Activated T-cell treated with anti-CD3 and anti-CD28 coated beads, Interleukin-2, amount 50 U/mL, for 4 hours (primary cell): ENCODE measurements around the gene RALGPS1. TPM values are rescaled to one million over a fixed set of nuclear protein-coding genes. Genes with fewer than 3 reads are reported as not detected.

Experiments used
- ATAC-seq, 2 donors: fragments of 200-7000 bp; cut with Tn5 transposase; one replicate each; pipeline ENCODE4 v1.10.0; 2021
- DNase-seq: peaks from one replicate; pipeline ENCODE4 v3.0.0-alpha.2; 2020
- H3K27me3 Mint-ChIP-seq: one replicate; pipeline ENCODE4 v1.8.0; 2021; ENCODE audit warnings: low read depth, mixed read lengths
- H3K36me3 Mint-ChIP-seq: one replicate; pipeline ENCODE4 v1.8.0; 2022; ENCODE audit warnings: mixed read lengths; ENCODE audit not compliant: insufficient read depth
- H3K4me1 Mint-ChIP-seq: one replicate; pipeline ENCODE4 v1.8.0; 2021; ENCODE audit warnings: low read depth, mixed read lengths
- H3K4me3 Mint-ChIP-seq: one replicate; pipeline ENCODE4 v1.8.0; 2021; ENCODE audit warnings: mild to moderate bottlenecking, moderate library complexity, mixed read lengths
- H3K9me3 Mint-ChIP-seq: one replicate; pipeline ENCODE4 v1.8.0; 2021; ENCODE audit warnings: mixed read lengths
- total RNA-seq, 3 donors: library from RNA; stranded (reverse); gene quantifications; one replicate each; pipeline ENCODE4 v1.2.1, GENCODE V29; 2021

The RALGPS1 gene
- total RNA-seq, 3 donors from 2014 or later: 0.51 to 1.2 (median 1.1) TPM

GRCh38 chr9:127025042-127025441 lies 110.5 kb downstream of the RALGPS1 start:
- DNase-seq (no peak), ATAC-seq (no peak)
- Mint-ChIP-seq H3K4me1 (no peaks in the 10 kb centered on the region), H3K9me3 (no peaks in the 10 kb centered on the region), H3K4me3 (no peak overlapping the region), H3K36me3 (peaks cover 14% of the 10 kb centered on the region), H3K27me3 (no peaks in the 10 kb centered on the region)

DNA sequence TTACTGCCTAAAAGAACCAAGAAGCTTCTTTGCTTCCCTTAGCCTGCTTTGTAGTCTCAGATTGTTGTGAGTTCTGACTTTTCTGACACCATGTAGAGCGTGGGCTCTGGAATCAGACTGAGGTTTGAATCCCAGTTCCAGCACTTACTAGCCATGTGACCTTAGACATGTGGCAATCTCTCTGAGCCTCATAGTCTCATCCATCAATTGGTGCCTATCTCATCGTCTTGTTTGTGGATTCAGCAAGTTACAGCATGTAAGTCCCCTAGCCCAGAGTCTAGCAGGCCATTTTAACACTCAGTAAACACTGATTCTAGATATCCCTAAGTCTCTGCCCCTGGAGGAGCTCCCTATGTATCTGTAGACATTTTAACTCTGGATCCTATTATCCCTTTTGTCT lies 113.1 kb downstream of the RALGPS1 start:
- H3K4me1 Mint-ChIP-seq: no peaks in the 10 kb centered on the region
- H3K9me3 Mint-ChIP-seq: no peaks in the 10 kb centered on the region
- no peak for DNase-seq
- H3K27me3 Mint-ChIP-seq: no peaks in the 10 kb centered on the region
- ATAC-seq: no peak
- peaks cover 14% of the 10 kb centered on the region for H3K36me3 Mint-ChIP-seq
- no peak overlapping the region for H3K4me3 Mint-ChIP-seq

DNA sequence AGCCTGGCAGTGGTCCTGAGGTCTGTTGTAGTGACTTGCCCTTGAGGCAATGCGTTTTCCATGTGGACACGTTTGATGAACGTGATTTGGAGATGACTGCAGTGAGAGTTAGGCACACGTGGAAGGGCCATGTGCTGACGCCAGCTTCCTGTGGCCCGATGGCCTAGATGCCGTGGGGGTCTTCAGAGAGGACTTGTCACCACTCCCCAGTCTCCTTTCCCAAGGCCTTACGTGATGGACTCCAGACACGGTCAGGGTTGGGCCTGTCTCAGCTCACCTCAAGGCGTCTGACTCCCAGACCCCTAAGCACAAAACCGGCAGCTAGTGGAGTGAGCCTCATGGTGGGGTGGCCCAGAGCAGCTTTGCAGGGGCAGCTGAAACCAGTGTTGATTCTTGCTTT lies 115.0 kb downstream of the RALGPS1 start:
- no peaks in the 10 kb centered on the region for H3K9me3 Mint-ChIP-seq
- DNase-seq (no peak), ATAC-seq (no peak)
- H3K4me1 Mint-ChIP-seq: no peaks in the 10 kb centered on the region
- H3K36me3 Mint-ChIP-seq: peaks cover 5% of the 10 kb centered on the region
- no peaks in the 10 kb centered on the region for H3K27me3 Mint-ChIP-seq
- no peak overlapping the region for H3K4me3 Mint-ChIP-seq

GRCh38 chr9:127030814-127031740 lies 116.5 kb downstream of the RALGPS1 start:
- no peaks in the 10 kb centered on the region for H3K9me3 Mint-ChIP-seq
- H3K4me3 Mint-ChIP-seq: no peak overlapping the region
- H3K36me3 Mint-ChIP-seq: peaks cover 6% of the 10 kb centered on the region
- no peak for ATAC-seq
- no peak for DNase-seq
- H3K27me3 Mint-ChIP-seq: no peaks in the 10 kb centered on the region
- H3K4me1 Mint-ChIP-seq: no peaks in the 10 kb centered on the region

GRCh38 chr9:127032256-127032655 lies 117.7 kb downstream of the RALGPS1 start:
- no peaks in the 10 kb centered on the region for H3K27me3 Mint-ChIP-seq
- no peaks in the 10 kb centered on the region for H3K9me3 Mint-ChIP-seq
- ATAC-seq: no peak
- H3K36me3 Mint-ChIP-seq: peaks cover 9% of the 10 kb centered on the region
- H3K4me1 Mint-ChIP-seq: no peaks in the 10 kb centered on the region
- no peak for DNase-seq
- H3K4me3 Mint-ChIP-seq: no peak overlapping the region

- H3K4me1 Mint-ChIP-seq: no peaks in the 10 kb centered on the region
- H3K27me3 Mint-ChIP-seq: no peaks in the 10 kb centered on the region
- H3K4me3 Mint-ChIP-seq: no peak overlapping the region
- H3K9me3 Mint-ChIP-seq: no peaks in the 10 kb centered on the region
- H3K36me3 Mint-ChIP-seq: peaks cover 9% of the 10 kb centered on the region
- DNase-seq: no peak
- no peak for ATAC-seq
These were observed 118.5 kb downstream of the RALGPS1 start for GRCh38 chr9:127033061-127033460.

- Mint-ChIP-seq H3K9me3 (no peaks in the 10 kb centered on the region), H3K36me3 (peaks cover 9% of the 10 kb centered on the region), H3K4me3 (no peak overlapping the region), H3K27me3 (no peaks in the 10 kb centered on the region), H3K4me1 (no peaks in the 10 kb centered on the region)
- ATAC-seq (no peak), DNase-seq (no peak)
These were observed 119.2 kb downstream of the RALGPS1 start for GRCh38 chr9:127033789-127034188.

DNA sequence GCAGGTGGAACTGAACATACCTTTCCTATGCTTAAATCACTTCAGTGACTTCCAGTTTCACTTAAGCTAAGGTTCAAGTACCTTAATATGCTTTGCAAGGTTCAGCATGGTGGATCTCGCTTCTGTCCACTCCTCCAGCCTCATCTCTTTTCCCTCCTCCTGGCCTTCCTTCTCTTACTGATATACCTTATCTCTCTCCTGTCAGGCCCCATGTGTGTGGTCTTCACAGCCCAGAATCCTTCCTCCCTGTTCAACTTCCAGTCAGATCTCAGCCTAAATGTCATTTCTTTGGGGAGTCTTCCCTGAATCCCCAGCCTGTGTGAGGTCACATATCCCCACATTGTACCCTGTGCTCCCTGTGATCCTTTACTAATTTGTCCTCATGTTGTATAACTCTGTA lies 120.1 kb downstream of the RALGPS1 start:
- Mint-ChIP-seq H3K9me3 (no peaks in the 10 kb centered on the region), H3K36me3 (peaks cover 9% of the 10 kb centered on the region), H3K27me3 (no peaks in the 10 kb centered on the region), H3K4me3 (no peak overlapping the region), H3K4me1 (no peaks in the 10 kb centered on the region)
- DNase-seq (no peak), ATAC-seq (no peak)

DNA sequence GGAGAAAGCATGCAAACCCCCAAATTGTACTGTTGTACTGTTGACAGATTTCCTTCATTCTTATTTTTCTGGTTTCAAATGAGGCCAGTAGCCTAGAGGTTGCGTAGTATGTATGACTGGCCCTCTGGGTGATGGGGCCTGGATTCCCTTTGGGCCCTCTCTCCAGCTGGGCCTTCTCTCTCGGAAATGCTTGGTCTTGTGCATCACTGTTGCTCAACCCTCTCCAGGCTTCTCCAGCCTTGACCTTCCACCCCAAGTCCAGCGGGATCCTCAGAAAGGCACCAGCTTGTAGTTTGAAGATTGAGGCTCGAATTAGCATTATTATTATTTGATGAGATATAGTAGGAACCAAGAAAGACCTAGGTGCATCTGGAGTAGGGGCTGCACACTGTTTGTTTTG lies 120.8 kb downstream of the RALGPS1 start:
- H3K4me3 Mint-ChIP-seq: no peak overlapping the region
- H3K36me3 Mint-ChIP-seq: peaks cover 9% of the 10 kb centered on the region
- H3K4me1 Mint-ChIP-seq: no peaks in the 10 kb centered on the region
- no peaks in the 10 kb centered on the region for H3K27me3 Mint-ChIP-seq
- no peaks in the 10 kb centered on the region for H3K9me3 Mint-ChIP-seq
- no peak for DNase-seq
- no peak for ATAC-seq

DNA sequence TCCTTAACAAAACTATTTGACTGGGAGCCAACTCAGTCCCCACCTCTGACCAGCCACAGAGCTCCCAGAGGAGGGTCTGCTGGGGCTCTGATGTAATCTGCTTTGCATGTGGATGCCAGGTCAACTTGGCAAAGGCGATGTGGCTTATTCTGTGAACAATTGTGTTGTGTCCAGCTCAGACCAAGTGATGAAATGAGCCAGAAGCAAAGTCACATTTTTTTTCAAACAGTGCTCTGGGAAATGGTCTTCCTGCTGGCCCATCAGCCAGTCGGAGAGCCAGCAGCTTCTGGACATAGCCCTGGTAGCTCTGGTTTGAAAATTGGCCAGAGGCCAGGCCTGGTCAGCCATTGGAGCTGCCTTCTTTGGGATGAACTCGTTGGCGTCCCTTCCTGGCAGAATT lies 121.4 kb downstream of the RALGPS1 start:
- Mint-ChIP-seq H3K27me3 (no peaks in the 10 kb centered on the region), H3K4me1 (no peaks in the 10 kb centered on the region), H3K4me3 (no peak overlapping the region), H3K36me3 (peaks cover 9% of the 10 kb centered on the region), H3K9me3 (no peaks in the 10 kb centered on the region)
- DNase-seq (no peak), ATAC-seq (no peak)

- H3K4me1 Mint-ChIP-seq: no peaks in the 10 kb centered on the region
- no peak for ATAC-seq
- DNase-seq: no peak
- H3K9me3 Mint-ChIP-seq: no peaks in the 10 kb centered on the region
- no peaks in the 10 kb centered on the region for H3K27me3 Mint-ChIP-seq
- H3K36me3 Mint-ChIP-seq: peaks cover 9% of the 10 kb centered on the region
- H3K4me3 Mint-ChIP-seq: no peak overlapping the region
These were observed 121.9 kb downstream of the RALGPS1 start for GRCh38 chr9:127036437-127036836.

- H3K27me3 Mint-ChIP-seq: no peaks in the 10 kb centered on the region
- no peak overlapping the region for H3K4me3 Mint-ChIP-seq
- H3K36me3 Mint-ChIP-seq: peaks cover 9% of the 10 kb centered on the region
- DNase-seq: no peak
- no peak for ATAC-seq
- no peaks in the 10 kb centered on the region for H3K4me1 Mint-ChIP-seq
- no peaks in the 10 kb centered on the region for H3K9me3 Mint-ChIP-seq
These were observed 123.9 kb downstream of the RALGPS1 start for GRCh38 chr9:127038531-127038930.

DNA sequence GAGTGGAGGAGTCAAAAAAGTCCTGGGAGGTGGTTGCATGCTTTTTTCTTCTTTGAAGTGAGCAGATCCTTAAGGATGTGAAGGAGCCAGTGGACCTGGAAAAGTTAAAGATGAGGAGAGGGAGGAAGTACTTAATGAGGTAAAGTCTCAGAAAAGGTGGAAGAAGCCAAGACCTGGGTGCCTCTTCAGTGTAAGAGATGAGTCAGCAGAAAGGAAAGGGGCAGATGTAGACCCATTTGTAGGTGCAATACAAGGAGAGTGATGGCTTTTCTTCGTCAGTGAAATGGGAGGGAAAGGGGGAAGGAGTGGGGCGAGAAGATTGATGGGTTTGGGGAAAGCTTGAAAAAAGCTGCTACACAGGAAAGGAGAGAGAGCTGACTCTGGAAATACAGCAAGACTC lies 124.9 kb downstream of the RALGPS1 start:
- no peaks in the 10 kb centered on the region for H3K27me3 Mint-ChIP-seq
- no peaks in the 10 kb centered on the region for H3K9me3 Mint-ChIP-seq
- no peak for ATAC-seq
- H3K4me3 Mint-ChIP-seq: no peak overlapping the region
- no peaks in the 10 kb centered on the region for H3K4me1 Mint-ChIP-seq
- peaks cover 9% of the 10 kb centered on the region for H3K36me3 Mint-ChIP-seq
- no peak for DNase-seq

GRCh38 chr9:127045148-127045547 lies 130.6 kb downstream of the RALGPS1 start:
- Mint-ChIP-seq H3K4me1 (peaks cover 23% of the 10 kb centered on the region), H3K9me3 (no peaks in the 10 kb centered on the region), H3K27me3 (no peaks in the 10 kb centered on the region), H3K36me3 (no peaks in the 10 kb centered on the region), H3K4me3 (no peak overlapping the region)
- DNase-seq: no peak
- no peak for ATAC-seq

GRCh38 chr9:127047971-127048370 lies 133.4 kb downstream of the RALGPS1 start:
- no peak overlapping the region for H3K4me3 Mint-ChIP-seq
- H3K9me3 Mint-ChIP-seq: no peaks in the 10 kb centered on the region
- H3K36me3 Mint-ChIP-seq: no peaks in the 10 kb centered on the region
- H3K4me1 Mint-ChIP-seq: peaks cover 23% of the 10 kb centered on the region
- DNase-seq (no peak), ATAC-seq (no peak)
- H3K27me3 Mint-ChIP-seq: no peaks in the 10 kb centered on the region
